Activated CD4-positive, alpha-beta T cell treated with anti-CD3 and anti-CD28 coated beads, Interleukin-2, amount 10 ng/mL, durations not matched to agents 24 days and 14 days (primary cell): ENCODE measurements around the gene SLC9A9. TPM values are rescaled to one million over a fixed set of nuclear protein-coding genes. Genes with fewer than 3 reads are reported as not detected.

ENCODE experiments used
- DNase-seq: peaks from one replicate; pipeline ENCODE4 v3.0.0; 2022
- H3K27ac Mint-ChIP-seq: one replicate; pipeline ENCODE4 v1.8.0; 2022; ENCODE audit warnings: mild to moderate bottlenecking, mixed read lengths
- H3K27me3 Mint-ChIP-seq: one replicate; pipeline ENCODE4 v1.8.0; 2022; ENCODE audit warnings: mixed read lengths
- H3K36me3 Mint-ChIP-seq: one replicate; pipeline ENCODE4 v1.8.0; 2022; ENCODE audit warnings: low read depth, mild to moderate bottlenecking, mixed read lengths
- H3K4me1 Mint-ChIP-seq: one replicate; pipeline ENCODE4 v1.8.0; 2021; ENCODE audit warnings: mixed read lengths
- H3K4me3 Mint-ChIP-seq: one replicate; pipeline ENCODE4 v1.8.0; 2022; ENCODE audit warnings: mild to moderate bottlenecking, moderate library complexity, mixed read lengths
- H3K9me3 Mint-ChIP-seq: one replicate; pipeline ENCODE4 v1.8.0; 2021; ENCODE audit warnings: mixed read lengths
- intact Hi-C: fragments of 100-400 bp; cut with micrococcal nuclease; formaldehyde crosslinking; loops from one replicate; pipeline ENCODE4 v1.15.1; 2023
- total RNA-seq: library from RNA; stranded (reverse); gene quantifications from 2 replicates; pipeline ENCODE4 v1.2.3, GENCODE V29; 2022

SLC9A9 gene
- total RNA-seq, 1 donor from 2014 or later = 1.3 TPM

DNA sequence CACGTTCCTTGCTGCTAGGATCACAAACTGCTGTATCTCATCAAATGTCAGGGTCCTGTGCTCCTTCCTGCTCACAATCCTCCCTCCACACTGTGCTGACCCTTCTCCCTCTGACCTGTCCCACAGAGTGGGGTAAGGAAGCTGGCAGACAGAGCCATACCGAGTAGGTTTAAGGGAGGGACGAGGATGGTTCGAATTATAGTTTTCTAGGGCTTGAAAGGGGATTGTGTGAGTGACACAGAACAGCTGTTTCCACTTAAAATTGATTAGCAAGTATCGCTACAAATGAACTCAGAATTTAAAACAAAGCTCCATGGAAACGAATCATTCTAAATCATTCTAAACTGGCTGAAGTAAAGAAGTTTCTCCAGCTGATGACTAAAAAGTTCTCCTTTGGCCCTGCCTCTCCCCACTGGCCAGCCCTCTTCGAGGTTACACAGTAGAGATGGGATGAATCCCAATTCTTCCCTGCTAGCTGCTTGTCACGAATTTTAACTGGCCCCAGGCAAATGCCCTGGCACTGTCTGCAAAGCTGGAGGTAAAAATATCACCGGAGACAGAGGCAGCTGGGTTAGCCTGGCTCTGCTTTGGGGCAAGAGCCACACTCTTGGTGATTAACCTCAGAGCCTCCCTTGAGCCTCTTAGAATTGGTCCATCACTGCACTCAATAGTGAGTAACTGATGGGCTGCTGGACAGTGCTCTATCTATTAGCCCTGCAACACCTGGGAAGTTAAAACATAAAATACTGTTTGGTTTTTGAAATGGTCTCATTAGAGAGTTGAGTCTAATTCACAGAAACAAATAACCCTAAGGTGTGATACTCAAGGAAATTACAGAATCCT is 533.8 kb downstream of the SLC9A9 start:
- no peaks in the 10 kb centered on the region for H3K36me3 Mint-ChIP-seq

DNA sequence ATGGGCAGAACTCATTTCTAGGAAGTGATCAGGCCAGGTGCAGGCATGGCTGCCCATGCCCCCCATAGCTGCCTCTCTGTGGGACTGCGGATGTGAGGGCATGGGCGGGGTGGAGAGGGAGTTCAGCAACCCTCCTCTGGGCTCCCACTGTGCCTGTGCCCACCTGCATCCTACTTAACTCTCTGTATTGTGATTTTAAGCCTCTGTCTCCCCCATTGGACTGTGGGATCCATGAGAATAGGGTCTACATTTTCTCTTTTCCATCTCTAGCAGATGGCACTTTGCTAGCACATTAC is 534.4 kb downstream of the SLC9A9 start:
- intact Hi-C loops = no loop called here
- Mint-ChIP-seq H3K36me3 (no peaks in the 10 kb centered on the region), H3K4me1 (no peaks in the 10 kb centered on the region), H3K27me3 (no peaks in the 10 kb centered on the region), H3K9me3 (no peaks in the 10 kb centered on the region), H3K4me3 (no peak overlapping the region), H3K27ac (no peak overlapping the region)
- DNase-seq = no peak

More for the DNA sequence above, 533.8 kb downstream of the SLC9A9 start:
- no peaks in the 10 kb centered on the region for H3K9me3 Mint-ChIP-seq
- no peaks in the 10 kb centered on the region for H3K27me3 Mint-ChIP-seq
- H3K4me3 Mint-ChIP-seq = no peak overlapping the region
- H3K4me1 Mint-ChIP-seq = no peaks in the 10 kb centered on the region
- DNase-seq = no peak
- H3K27ac Mint-ChIP-seq = no peak overlapping the region
- intact Hi-C loops = no loop called here

DNA sequence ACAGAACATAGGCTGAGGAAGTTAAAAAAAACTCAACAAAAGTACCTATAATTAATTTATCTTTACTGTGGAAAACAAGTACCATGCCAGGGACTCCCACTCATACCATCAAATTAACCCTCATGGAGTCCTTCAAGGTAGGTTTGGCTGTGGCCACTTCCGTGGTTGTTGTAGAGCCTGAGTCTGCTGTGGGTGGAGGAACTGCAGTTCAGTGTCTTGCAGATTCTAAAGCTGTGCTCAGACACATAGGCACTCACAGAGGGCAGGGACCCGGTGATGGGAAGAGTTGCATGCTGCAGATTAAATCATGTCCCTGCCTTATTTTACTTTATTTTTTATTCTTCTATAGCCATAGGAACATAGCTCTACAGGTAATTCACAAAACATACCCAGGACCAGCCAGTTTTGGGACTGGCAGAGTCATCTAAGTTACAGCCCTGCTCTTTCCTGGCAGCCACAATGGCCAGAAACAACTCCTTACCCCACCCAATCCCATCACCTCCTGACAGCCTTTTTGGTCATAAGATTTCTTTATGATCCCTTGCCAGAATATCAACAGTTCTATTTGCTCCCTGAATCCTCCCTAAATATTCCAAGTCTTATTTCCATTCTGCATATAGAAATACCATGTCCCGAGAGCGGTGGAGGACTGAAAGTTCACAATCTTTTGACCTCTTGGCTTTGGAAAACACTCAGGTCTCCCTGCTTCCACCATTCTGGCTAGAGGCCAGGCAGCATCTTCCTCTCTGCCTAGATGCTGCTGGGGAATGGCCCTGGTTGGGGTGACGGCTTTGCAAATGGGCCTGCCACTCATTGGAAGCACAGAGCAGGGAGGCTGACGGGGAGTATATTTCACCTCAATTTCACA is 535.0 kb downstream of the SLC9A9 start:
- H3K36me3 Mint-ChIP-seq = no peaks in the 10 kb centered on the region

DNA sequence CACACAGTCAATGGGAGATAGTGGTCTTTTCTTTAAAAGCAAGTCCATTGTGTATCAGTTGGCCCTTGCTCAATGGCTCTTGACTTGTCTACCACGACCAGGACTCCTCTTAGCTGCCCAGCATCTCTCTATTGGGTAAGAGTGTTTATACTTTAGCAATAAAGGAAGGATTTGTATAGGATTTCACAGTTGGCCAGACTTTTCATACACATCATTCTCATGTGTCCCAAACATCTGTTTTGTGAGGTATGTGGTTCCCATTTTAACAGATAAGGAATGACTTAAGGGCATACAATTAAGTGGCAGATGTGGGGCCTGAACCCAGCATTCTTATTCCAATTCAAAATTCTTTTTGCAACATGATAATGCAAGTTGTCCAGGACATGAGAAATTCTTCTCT is 537.2 kb downstream of the SLC9A9 start:
- no peak for DNase-seq
- H3K9me3 Mint-ChIP-seq = no peaks in the 10 kb centered on the region
- H3K4me3 Mint-ChIP-seq = no peak overlapping the region
- intact Hi-C loops = no loop called here
- no peak overlapping the region for H3K27ac Mint-ChIP-seq
- no peaks in the 10 kb centered on the region for H3K36me3 Mint-ChIP-seq
- peaks cover 4% of the 10 kb centered on the region for H3K4me1 Mint-ChIP-seq
- H3K27me3 Mint-ChIP-seq = no peaks in the 10 kb centered on the region

More for the DNA sequence above, 535.0 kb downstream of the SLC9A9 start:
- no peak overlapping the region for H3K27ac Mint-ChIP-seq
- H3K4me3 Mint-ChIP-seq = no peak overlapping the region
- no peak for DNase-seq
- intact Hi-C loops = no loop called here
- no peaks in the 10 kb centered on the region for H3K4me1 Mint-ChIP-seq
- H3K27me3 Mint-ChIP-seq = no peaks in the 10 kb centered on the region
- no peaks in the 10 kb centered on the region for H3K9me3 Mint-ChIP-seq

DNA sequence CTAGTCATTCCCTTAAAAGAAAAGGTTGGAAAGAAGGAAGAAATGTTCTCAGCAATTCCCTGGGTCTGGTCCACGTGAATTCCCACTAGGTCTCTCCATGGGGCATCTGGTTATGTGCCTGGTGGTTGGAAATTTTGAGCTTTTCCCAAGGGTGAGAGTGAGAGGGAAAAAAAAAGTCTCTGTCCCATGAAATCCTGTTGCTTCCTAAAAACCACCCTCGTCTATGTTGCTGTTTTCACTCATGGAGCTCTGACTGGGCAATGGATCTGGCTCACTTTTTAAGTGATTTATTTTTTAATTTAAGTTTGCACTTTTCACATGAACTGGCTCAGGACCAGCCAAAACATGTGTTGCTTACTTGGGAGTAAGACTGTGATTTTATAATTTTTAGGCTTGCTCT is 538.6 kb downstream of the SLC9A9 start:
- H3K4me3 Mint-ChIP-seq = no peak overlapping the region
- no peak for DNase-seq
- no peaks in the 10 kb centered on the region for H3K27me3 Mint-ChIP-seq
- no peaks in the 10 kb centered on the region for H3K36me3 Mint-ChIP-seq
- peaks cover 4% of the 10 kb centered on the region for H3K4me1 Mint-ChIP-seq
- H3K27ac Mint-ChIP-seq = no peak overlapping the region
- intact Hi-C loops = no loop called here
- no peaks in the 10 kb centered on the region for H3K9me3 Mint-ChIP-seq

DNA sequence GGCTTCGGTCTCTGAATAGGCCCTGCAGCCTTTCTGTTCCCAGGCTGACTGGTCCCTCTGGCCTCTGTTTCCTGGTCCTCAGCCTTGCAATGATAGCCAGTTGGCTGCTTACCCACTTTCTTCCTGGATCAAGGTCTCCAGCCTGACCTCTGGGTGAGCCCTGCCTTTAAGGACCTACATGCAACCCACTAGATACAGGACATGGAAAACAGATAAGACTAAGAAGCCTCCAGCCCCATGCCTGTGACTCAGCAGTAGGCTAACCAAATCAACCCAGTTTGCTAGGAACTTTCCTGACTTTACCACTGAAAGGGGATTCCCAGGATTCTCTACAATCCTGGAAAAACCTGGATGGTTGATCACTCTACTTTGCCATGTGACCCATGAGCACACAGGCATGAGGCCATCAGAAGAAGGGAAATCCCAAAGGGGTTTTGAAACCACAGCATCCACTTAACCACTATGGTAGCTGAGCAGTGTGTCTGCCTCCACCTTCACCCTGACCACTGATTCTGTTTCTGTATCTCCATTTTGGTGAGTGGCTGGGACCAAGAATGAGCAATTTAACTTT is 540.6 kb downstream of the SLC9A9 start:
- Mint-ChIP-seq H3K9me3 (no peaks in the 10 kb centered on the region), H3K4me1 (peaks cover 4% of the 10 kb centered on the region), H3K27ac (no peak overlapping the region), H3K27me3 (no peaks in the 10 kb centered on the region), H3K4me3 (no peak overlapping the region), H3K36me3 (no peaks in the 10 kb centered on the region)
- DNase-seq = no peak
- intact Hi-C loops = no loop called here

DNA sequence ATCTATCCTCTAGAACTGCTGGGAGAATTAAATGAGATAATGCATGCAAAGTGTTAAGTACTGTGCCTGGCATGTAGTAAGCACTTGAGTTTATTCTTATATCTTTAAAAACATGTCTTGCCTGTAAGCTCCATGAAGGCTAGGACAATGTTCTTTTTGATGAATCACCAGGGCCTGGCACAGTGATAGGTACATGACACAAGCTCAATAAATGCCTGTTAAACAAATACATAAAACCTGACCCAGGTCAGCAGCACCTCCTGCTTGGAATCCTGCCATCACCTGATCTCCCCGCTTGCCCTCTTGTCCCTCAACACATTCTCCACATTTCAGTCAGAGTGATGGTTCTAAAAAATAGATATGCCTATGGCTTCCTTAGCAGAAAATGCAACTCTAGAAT is 541.9 kb downstream of the SLC9A9 start:
- H3K4me3 Mint-ChIP-seq = no peak overlapping the region
- peaks cover 9% of the 10 kb centered on the region for H3K4me1 Mint-ChIP-seq
- H3K9me3 Mint-ChIP-seq = no peaks in the 10 kb centered on the region
- no peaks in the 10 kb centered on the region for H3K27me3 Mint-ChIP-seq
- DNase-seq = no peak
- no peak overlapping the region for H3K27ac Mint-ChIP-seq
- no peaks in the 10 kb centered on the region for H3K36me3 Mint-ChIP-seq
- intact Hi-C loops = no loop called here

DNA sequence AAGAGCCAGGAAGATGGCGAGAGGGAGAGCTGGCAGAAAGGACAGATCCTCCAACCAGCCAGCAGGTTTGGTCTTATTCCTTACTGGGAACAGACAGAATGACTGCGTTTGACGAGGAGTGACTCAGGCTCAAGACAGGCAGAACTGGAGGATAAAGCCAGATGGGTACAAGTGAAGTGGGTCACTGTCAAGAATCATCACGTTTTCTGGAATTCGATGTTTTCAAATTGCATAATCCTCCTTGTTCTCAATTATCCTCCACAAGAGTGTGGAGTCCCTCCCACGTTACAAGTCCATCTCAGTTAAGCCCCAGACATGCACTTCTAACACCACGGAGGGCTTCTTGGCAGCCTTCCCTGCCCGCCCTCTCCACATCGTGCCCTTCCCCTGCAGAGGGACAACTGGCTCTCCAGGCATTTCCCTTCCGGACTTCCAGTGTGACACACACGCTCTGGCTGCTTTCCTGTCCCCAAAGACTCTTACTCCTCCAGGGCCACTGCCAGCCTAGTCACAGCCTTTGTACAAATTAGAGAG is 545.6 kb downstream of the SLC9A9 start:
- Mint-ChIP-seq H3K4me3 (no peak overlapping the region), H3K36me3 (no peaks in the 10 kb centered on the region), H3K9me3 (no peaks in the 10 kb centered on the region), H3K27me3 (no peaks in the 10 kb centered on the region), H3K27ac (no peak overlapping the region), H3K4me1 (peaks cover 21% of the 10 kb centered on the region)
- no peak for DNase-seq
- intact Hi-C loops = loop anchor here (5.0 kb wide), 1 partner anchor 180 kb away; no protein-coding TSS in a partner anchor

DNA sequence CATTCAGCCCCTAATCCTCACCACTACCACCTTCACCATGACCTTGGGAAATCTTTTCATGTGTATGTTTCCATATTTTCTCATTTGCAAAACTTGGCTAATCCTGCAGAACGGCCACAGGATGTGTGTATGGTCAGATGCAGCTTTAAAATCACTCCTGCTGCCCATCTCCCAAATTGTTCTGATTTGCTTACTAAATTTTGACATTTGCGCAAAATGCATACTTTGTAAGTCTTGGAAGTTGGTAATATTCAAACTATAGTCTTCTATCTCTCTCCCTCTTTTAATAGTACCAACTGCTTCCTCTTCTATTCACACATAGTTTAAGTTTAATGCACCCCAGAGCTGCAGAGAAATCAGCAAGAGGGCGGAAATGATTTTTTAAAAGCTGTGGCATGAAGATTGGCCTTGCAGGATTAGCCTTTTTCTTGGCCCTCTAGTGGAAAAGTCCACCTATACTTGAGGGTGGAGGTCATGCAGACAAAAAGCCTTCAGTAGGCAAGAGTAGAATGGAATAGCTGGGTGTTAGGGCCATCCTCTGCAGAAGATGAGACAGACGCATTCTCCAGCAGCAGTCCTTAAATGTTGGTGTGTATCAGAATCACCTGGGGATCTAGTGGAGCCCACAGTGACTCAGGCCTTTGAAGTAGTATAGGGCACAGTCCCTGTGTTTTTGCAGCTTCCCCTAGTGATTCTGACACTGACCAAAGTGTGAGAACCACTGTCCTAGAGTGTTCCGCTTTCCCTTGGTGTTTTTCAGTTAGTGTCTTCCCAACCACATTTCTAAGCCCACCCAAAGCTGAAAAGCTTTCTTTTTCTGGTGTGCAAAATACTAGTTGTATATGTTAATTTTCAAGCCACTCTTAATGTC is 547.0 kb downstream of the SLC9A9 start:
- H3K4me1 Mint-ChIP-seq = peaks cover 16% of the 10 kb centered on the region
- DNase-seq = no peak
- intact Hi-C loops = loop anchor here (5.0 kb wide), 1 partner anchor 179 kb away; no protein-coding TSS in a partner anchor
- no peaks in the 10 kb centered on the region for H3K9me3 Mint-ChIP-seq
- no peak overlapping the region for H3K4me3 Mint-ChIP-seq
- H3K27me3 Mint-ChIP-seq = no peaks in the 10 kb centered on the region
- H3K36me3 Mint-ChIP-seq = no peaks in the 10 kb centered on the region
- no peak overlapping the region for H3K27ac Mint-ChIP-seq

DNA sequence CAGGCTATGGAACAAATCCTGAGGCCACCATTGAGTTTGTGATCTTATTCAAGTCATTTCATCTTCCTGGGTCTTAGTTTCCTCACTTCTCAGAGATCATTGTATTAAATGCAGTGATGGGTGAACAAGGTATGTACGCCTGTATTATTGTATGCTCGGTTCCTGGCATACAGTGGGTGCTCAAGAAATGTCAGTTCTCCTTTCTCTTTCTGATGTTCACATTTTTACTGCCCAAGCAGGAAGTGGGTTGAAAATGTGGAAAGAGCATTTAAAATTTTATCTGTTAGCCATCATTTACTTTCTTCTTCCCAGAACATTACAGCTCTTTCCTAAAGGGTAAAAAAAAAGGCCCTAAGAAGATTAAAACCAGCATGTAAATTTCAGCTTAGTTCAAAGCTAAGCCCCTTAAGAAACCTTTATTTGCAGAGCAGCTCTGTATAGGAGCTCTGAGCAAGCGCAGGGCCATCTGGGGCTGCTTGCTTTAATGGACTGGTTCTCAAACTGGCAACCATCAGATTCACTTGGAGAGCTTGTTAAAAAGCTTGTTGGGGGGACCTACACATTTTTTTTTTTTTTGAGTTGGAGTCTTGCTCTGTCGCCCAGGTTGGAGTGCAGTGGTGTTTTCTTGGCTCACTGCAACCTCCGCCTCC is 549.3 kb downstream of the SLC9A9 start:
- no peaks in the 10 kb centered on the region for H3K9me3 Mint-ChIP-seq
- H3K27ac Mint-ChIP-seq = no peak overlapping the region
- intact Hi-C loops = no loop called here
- no peak overlapping the region for H3K4me3 Mint-ChIP-seq
- DNase-seq = no peak
- H3K36me3 Mint-ChIP-seq = no peaks in the 10 kb centered on the region
- H3K27me3 Mint-ChIP-seq = no peaks in the 10 kb centered on the region
- peaks cover 24% of the 10 kb centered on the region for H3K4me1 Mint-ChIP-seq

DNA sequence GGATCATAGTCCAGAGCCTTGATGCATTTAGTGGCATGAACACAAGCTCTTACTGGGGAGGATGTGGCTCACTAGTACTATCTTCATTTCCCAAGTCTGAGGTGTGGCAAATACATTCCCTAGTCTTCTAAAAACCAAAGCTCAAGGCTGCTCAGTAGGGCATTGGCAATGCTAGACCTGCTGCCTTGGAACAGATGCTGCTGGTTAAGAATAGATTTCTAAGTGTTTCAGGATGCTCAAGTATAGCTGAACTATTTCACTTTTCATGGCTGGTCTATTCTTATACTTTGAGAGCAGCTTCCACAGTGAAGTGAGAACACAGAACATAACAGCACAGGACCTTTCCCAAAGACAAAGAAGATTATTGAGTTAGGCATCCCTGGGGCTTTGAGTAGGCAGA is 549.9 kb downstream of the SLC9A9 start:
- H3K27ac Mint-ChIP-seq = no peak overlapping the region
- peaks cover 25% of the 10 kb centered on the region for H3K4me1 Mint-ChIP-seq
- no peaks in the 10 kb centered on the region for H3K9me3 Mint-ChIP-seq
- no peaks in the 10 kb centered on the region for H3K36me3 Mint-ChIP-seq
- no peaks in the 10 kb centered on the region for H3K27me3 Mint-ChIP-seq
- intact Hi-C loops = no loop called here
- no peak for DNase-seq
- H3K4me3 Mint-ChIP-seq = no peak overlapping the region

DNA sequence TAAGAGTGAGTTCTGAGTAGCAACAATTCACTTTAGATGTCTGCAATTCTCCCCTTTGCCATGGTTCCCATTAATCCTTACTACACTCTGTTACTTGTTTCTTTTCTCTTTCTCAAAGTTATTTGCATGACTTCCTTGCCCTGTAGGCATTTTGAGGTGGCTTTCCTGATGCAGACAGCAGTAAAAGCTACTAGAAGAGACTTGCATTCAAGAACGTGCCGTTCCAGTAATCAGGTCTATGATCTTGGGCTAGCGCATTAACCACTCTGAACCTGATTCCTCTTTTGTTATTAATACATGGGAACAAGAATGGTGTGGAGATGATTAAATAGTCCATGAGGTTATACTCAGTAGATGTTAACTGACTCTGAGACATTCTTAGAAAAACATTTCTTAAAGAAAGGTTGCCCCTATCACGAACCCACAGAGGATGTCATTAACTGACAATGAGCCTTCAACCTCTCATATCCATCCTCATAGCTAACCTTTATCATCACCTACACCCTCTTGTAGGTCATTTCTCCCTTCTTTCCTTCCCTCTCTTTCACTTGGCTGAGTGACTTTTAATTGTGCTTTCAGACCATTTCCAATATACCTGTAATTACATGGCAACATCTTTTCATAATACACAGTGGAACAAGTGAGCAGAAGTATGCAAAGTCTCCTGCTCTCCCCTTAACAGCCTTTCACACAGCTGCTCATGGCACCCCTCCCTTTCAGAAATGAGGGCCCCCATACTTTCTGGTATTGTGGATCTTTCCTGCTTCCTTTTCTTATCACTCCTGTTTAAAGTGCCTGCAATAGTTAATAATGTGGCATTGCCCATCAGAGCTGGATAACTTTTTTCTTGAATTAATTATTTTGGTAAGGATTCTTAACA is 552.8 kb downstream of the SLC9A9 start:
- Mint-ChIP-seq H3K9me3 (no peaks in the 10 kb centered on the region), H3K27ac (no peak overlapping the region), H3K36me3 (no peaks in the 10 kb centered on the region), H3K4me1 (peaks cover 18% of the 10 kb centered on the region), H3K4me3 (no peak overlapping the region), H3K27me3 (no peaks in the 10 kb centered on the region)
- no peak for DNase-seq
- intact Hi-C loops = no loop called here
